A549 (cell line): ENCODE results near the gene BTF3.

Experiments
- CHD4 ChIP-seq: fragments of 200-600 bp; sonication (generic); IDR thresholded peaks from 2 replicates; pipeline ENCODE4 v1.6.1; 2016; ENCODE audit warnings: antibody characterized with exemption, mild to moderate bottlenecking, borderline replicate concordance
- CTCF ChIP-seq: fragments of >200 bp; sonication (Bioruptor Twin); formaldehyde crosslinking; IDR thresholded peaks from 3 replicates; pipeline ENCODE4 v1.5.1; 2016
- ELK1 ChIP-seq: fragments of 150-350 bp; IDR thresholded peaks from 2 replicates; pipeline ENCODE4 v1.6.1; 2014; ENCODE audit warnings: low read depth, mild to moderate bottlenecking, low read length
- EP300 ChIP-seq, 2 experiments: fragments of >200 bp; sonication (Bioruptor Twin); formaldehyde crosslinking; IDR thresholded peaks; 2 replicates in 1 of 2; 3 replicates in 1 of 2; pipeline ENCODE4 v1.6.1; 2016 to 2017
- KDM5A ChIP-seq: fragments of 200-600 bp; sonication (generic); IDR thresholded peaks from 2 replicates; pipeline ENCODE4 v1.6.1; 2016; ENCODE audit warnings: antibody characterized with exemption, mild to moderate bottlenecking
- POLR2A ChIP-seq: IDR thresholded peaks from 2 replicates; pipeline ENCODE4 v1.6.1; 2012; ENCODE audit warnings: mild to moderate bottlenecking, low read length
- RAD21 ChIP-seq, 2 experiments: fragments of >200 bp in 1 of 2; sonication (Bioruptor Twin) in 1 of 2; formaldehyde crosslinking in 1 of 2; IDR thresholded peaks in 1 of 2; conservative IDR thresholded peaks in 1 of 2; 2 replicates in 1 of 2; 3 replicates in 1 of 2; pipeline ENCODE4 v1.6.1; 2012 to 2018; ENCODE audit warnings: inconsistent platforms in 1 of 2
- USF2 ChIP-seq: fragments of 450-650 bp; IDR thresholded peaks from 2 replicates; pipeline ENCODE4 v1.6.1; 2014; ENCODE audit warnings: antibody characterized with exemption

GRCh38 chr5:73513996-73514395, 15.8 kb downstream of the BTF3 start:
- TF ChIP-seq CTCF (no peak), EP300 (IDR thresholded peaks at IDR 0.05) (no peak), ELK1 (no peak), KDM5A (no peak), CHD4 (no peak), RAD21 (conservative IDR thresholded peaks at IDR 0.05 in 1 of 2, IDR thresholded peaks at IDR 0.05 in 1 of 2) (no peak), USF2 (no peak), POLR2A (no peak)
